Activated CD8-positive, alpha-beta T cell treated with anti-CD3 and anti-CD28 coated beads, Interleukin-2, amount 10 ng/mL, durations not matched to agents 7 days and 5 days (primary cell): ENCODE results near the gene LIMS1. TPM values are rescaled to one million over a fixed set of nuclear protein-coding genes. Genes with fewer than 3 reads are reported as not detected.
"Not testable (repeated sequence)": the region's sequence is repeated elsewhere in the genome, so short reads cannot be mapped to it uniquely, and the experiment has no call there.

Experiments
- ATAC-seq: fragments of 150-1000 bp; cut with Tn5 transposase; one replicate; pipeline ENCODE4 v1.10.0; 2021; ENCODE audit warnings: moderate library complexity
- CTCF ChIA-PET: fragments of 350-600 bp; sonication (Branson Sonifier 250); formaldehyde crosslinking; loops from one replicate; lab custom pipeline; 2021; ENCODE audit warnings: antibody characterized with exemption; lab: Charles Lee
- POLR2A ChIA-PET: fragments of 350-600 bp; sonication (Branson Sonifier 250); formaldehyde crosslinking; loops from one replicate; lab custom pipeline; 2021; ENCODE audit warnings: antibody characterized with exemption; lab: Charles Lee
- DNase-seq: peaks from one replicate; pipeline ENCODE4 v3.0.0-alpha.2; 2020
- H3K27ac Mint-ChIP-seq: one replicate; pipeline ENCODE4 v1.8.0; 2021; ENCODE audit warnings: mild to moderate bottlenecking, mixed read lengths
- H3K27me3 Mint-ChIP-seq: one replicate; pipeline ENCODE4 v1.8.0; 2021; ENCODE audit warnings: low read depth, mixed read lengths
- H3K36me3 Mint-ChIP-seq: one replicate; pipeline ENCODE4 v1.8.0; 2021; ENCODE audit warnings: low read depth, mixed read lengths
- H3K4me1 Mint-ChIP-seq: one replicate; pipeline ENCODE4 v1.8.0; 2021; ENCODE audit warnings: low read depth, mixed read lengths
- H3K4me3 Mint-ChIP-seq: one replicate; pipeline ENCODE4 v1.8.0; 2021; ENCODE audit warnings: mild to moderate bottlenecking, mixed read lengths
- H3K9me3 Mint-ChIP-seq: one replicate; pipeline ENCODE4 v1.8.0; 2022; ENCODE audit warnings: mixed read lengths; ENCODE audit not compliant: insufficient read depth
- total RNA-seq, 2 experiments: library from RNA; stranded (reverse); gene quantifications; one replicate each; pipeline ENCODE4 v1.2.3, GENCODE V29; 2021

The LIMS1 gene
- total RNA-seq, 2 experiments from 2014 or later = 36.4 to 41.1 TPM

DNA sequence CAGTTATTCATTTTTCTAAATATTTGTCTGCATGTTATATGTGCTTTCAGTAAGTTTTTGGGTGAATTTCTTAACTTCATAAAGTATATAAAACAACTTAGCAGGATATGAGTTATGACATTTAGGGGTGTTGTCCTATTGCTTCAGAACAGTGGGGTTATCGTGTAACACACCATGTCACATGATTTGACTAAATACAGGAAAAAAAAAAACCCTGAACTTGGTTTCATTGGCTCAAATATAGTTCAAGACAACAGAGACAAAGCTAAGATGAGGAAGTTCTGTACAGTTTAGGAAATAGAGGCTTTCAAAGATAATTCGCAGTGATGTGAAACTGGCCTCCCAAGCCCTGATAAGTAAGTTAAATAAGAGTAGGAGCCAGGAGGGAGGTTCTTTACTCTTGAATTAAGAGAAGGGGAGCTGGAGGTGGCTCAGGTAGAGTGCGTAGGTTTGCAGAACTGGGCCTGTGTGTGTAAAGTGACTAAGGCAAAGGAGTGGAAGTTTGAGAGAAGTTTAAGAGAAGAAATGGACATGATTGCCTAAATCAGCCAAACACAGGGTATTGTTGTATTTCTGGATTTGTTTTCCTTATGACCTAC lies 53.9 kb downstream of the LIMS1 start:
- POLR2A ChIA-PET = interaction anchor here (0.6 kb wide), 1 partner anchor 410 kb away, joined by 4 read pairs; no protein-coding TSS in a partner anchor

GRCh38 chr2:108589372-108589771 lies 55.1 kb downstream of the LIMS1 start:
- no peaks in the 10 kb centered on the region for H3K27me3 Mint-ChIP-seq
- ChIA-PET POLR2A (no interaction called here), CTCF (no interaction called here)
- no peak overlapping the region for H3K27ac Mint-ChIP-seq
- H3K36me3 Mint-ChIP-seq = peaks cover 3% of the 10 kb centered on the region
- H3K4me1 Mint-ChIP-seq = peaks cover 39% of the 10 kb centered on the region
- no peaks in the 10 kb centered on the region for H3K9me3 Mint-ChIP-seq
- DNase-seq (no peak), ATAC-seq (no peak)
- H3K4me3 Mint-ChIP-seq = no peak overlapping the region

More for the DNA sequence above, 53.9 kb downstream of the LIMS1 start:
- Mint-ChIP-seq H3K9me3 (no peaks in the 10 kb centered on the region), H3K36me3 (peaks cover 3% of the 10 kb centered on the region), H3K4me1 (peaks cover 33% of the 10 kb centered on the region), H3K27me3 (no peaks in the 10 kb centered on the region), H3K4me3 (no peak overlapping the region), H3K27ac (peak overlapping the region; percentile 0)
- ATAC-seq (no peak), DNase-seq (no peak)
- CTCF ChIA-PET = interaction anchor here (1.5 to 1.6 kb wide), 2 partner anchors 46 to 48 kb away, joined by 4 to 6 read pairs; no protein-coding TSS in a partner anchor

GRCh38 chr2:108589781-108590180 lies 55.5 kb downstream of the LIMS1 start:
- Mint-ChIP-seq H3K27me3 (no peaks in the 10 kb centered on the region), H3K36me3 (peaks cover 3% of the 10 kb centered on the region), H3K4me3 (no peak overlapping the region), H3K27ac (no peak overlapping the region), H3K4me1 (peaks cover 41% of the 10 kb centered on the region), H3K9me3 (no peaks in the 10 kb centered on the region)
- ATAC-seq (no peak), DNase-seq (no peak)
- ChIA-PET CTCF (no interaction called here), POLR2A (no interaction called here)

DNA sequence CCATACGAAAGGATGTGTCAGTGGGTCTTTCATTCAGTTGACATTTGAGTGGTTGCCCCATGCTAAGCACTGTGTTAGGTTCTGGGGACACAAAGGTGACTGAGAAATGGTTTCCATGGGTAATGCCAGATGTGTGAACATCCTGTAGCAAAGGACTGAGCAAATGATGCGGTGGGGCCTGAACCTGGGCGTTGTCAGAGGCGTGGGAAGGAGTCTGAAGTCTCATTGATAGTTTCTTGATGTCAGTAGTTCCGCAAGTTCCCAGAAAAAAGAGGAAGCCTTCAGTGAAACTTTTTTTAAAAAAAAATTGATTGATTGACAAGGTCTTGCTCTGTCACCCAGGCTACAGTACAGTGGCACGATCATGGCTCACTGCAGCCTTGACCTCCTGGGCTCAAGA lies 56.9 kb downstream of the LIMS1 start:
- no peak for ATAC-seq

DNA sequence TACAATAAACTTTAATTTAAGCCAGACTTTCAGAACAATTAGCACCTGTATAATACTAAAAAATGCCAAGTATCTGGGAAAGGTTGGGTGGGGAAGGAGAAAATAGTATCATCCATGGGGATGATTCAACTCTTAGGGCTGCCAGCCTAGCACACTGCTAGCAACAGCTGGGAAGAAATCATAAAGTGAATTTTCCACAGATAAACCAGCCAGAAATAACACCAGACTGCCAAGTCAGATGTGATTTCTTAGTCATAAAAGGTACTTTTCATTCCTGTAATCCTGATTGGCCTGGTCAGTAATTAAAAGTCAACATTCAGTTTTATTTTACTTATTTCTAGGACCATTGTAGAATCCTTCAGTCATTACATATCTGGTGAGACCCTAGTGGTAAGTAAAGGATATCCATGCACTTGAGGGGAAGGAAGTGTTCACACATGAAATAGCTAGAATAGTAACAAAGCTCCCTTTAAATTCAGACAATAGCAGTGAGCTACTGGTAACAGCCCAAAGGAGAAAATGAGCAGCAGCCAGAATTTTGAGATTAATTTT lies 59.4 kb downstream of the LIMS1 start:
- ATAC-seq = peak; percentile 6

More for the DNA sequence above, 56.9 kb downstream of the LIMS1 start:
- Mint-ChIP-seq H3K27ac (no peak overlapping the region), H3K4me3 (no peak overlapping the region), H3K4me1 (peaks cover 54% of the 10 kb centered on the region), H3K9me3 (no peaks in the 10 kb centered on the region), H3K36me3 (peaks cover 3% of the 10 kb centered on the region), H3K27me3 (no peaks in the 10 kb centered on the region)
- ChIA-PET POLR2A (no interaction called here), CTCF (no interaction called here)
- no peak for DNase-seq

GRCh38 chr2:108594132-108594981 lies 60.1 kb downstream of the LIMS1 start:
- peaks cover 49% of the 10 kb centered on the region for H3K4me1 Mint-ChIP-seq
- CTCF ChIA-PET = interaction anchor here (0.9 to 4.3 kb wide), 19 partner anchors 8 to 206 kb away, joined by 3 to 45 read pairs (median 4); no protein-coding TSS in a partner anchor
- peaks cover 3% of the 10 kb centered on the region for H3K36me3 Mint-ChIP-seq
- DNase-seq (no peak), ATAC-seq (peak; percentile 52)
- peak overlapping the region; percentile 27 for H3K4me3 Mint-ChIP-seq
- H3K27ac Mint-ChIP-seq = peak overlapping the region; percentile 54
- H3K27me3 Mint-ChIP-seq = no peaks in the 10 kb centered on the region
- POLR2A ChIA-PET = interaction anchor here (1.4 to 1.5 kb wide), 2 partner anchors 11 to 26 kb away, joined by 3 to 6 read pairs; no protein-coding TSS in a partner anchor
- H3K9me3 Mint-ChIP-seq = no peaks in the 10 kb centered on the region

More for the DNA sequence above, 59.4 kb downstream of the LIMS1 start:
- CTCF ChIA-PET = interaction anchor here (0.9 to 4.3 kb wide), 17 partner anchors 9 to 205 kb away, joined by 3 to 45 read pairs (median 4); no protein-coding TSS in a partner anchor
- POLR2A ChIA-PET = interaction anchor here (1.4 to 1.5 kb wide), 2 partner anchors 12 to 27 kb away, joined by 3 to 6 read pairs; no protein-coding TSS in a partner anchor
- Mint-ChIP-seq H3K27ac (no peak overlapping the region), H3K4me3 (no peak overlapping the region), H3K36me3 (peaks cover 3% of the 10 kb centered on the region), H3K27me3 (no peaks in the 10 kb centered on the region), H3K4me1 (peaks cover 50% of the 10 kb centered on the region), H3K9me3 (no peaks in the 10 kb centered on the region)
- no peak for DNase-seq

DNA sequence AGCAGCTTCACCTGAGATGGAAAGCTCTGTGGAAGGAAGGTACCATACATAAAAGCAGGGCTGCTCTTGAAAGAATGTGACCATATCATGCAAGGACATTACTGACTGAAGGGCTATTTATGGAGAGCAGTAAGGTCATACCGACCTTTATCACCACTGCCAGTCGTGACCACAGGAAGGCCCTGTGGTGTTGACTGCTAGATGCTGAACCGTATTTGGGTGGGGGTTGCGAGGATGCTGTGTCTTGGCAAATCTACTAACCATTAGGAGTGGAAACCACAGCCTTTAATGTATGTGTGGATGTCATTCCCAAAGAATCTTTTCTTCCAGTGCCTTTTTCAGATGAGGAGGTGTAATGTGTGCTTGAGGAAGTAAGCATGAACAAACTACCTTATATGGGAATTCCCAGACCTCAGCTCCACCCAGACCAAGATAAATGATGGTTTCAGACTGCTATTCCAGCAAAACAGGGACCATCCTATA lies 60.8 kb downstream of the LIMS1 start:
- no peak overlapping the region for H3K4me3 Mint-ChIP-seq
- H3K9me3 Mint-ChIP-seq = no peaks in the 10 kb centered on the region
- H3K27me3 Mint-ChIP-seq = no peaks in the 10 kb centered on the region
- peaks cover 47% of the 10 kb centered on the region for H3K4me1 Mint-ChIP-seq
- H3K27ac Mint-ChIP-seq = peak overlapping the region; percentile 54
- CTCF ChIA-PET = interaction anchor here (1.0 to 4.3 kb wide), 11 partner anchors 9 to 42 kb away, joined by 3 to 45 read pairs (median 6); no protein-coding TSS in a partner anchor
- DNase-seq = peak; percentile 35
- peak; percentile 62 for ATAC-seq
- POLR2A ChIA-PET = interaction anchor here (1.5 kb wide), 1 partner anchor 26 kb away, joined by 6 read pairs; no protein-coding TSS in a partner anchor
- peaks cover 3% of the 10 kb centered on the region for H3K36me3 Mint-ChIP-seq

DNA sequence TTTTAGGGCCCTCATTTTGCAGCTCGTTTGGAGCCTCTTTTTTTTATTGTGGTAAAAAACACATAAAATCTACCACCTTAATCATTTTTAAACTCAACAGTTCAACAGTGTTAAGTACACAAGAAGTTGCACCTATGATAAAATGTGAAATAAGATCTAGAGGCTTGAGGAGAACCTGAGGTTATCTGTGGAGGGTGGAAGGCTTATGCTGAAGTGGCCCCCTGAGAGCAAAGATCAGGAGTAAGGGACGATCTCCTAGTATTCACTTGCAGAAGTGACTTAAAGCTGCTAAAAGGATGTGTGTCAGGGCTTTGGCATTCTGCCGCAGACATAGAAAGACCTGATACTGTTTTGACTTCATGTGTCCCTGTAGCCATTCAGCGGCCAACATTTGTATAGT lies 61.5 kb downstream of the LIMS1 start:
- DNase-seq, H3K36me3 Mint-ChIP-seq, H3K4me3 Mint-ChIP-seq, POLR2A ChIA-PET, H3K27ac Mint-ChIP-seq, H3K9me3 Mint-ChIP-seq, H3K27me3 Mint-ChIP-seq, ATAC-seq: not testable (repeated sequence)
- CTCF ChIA-PET = interaction anchor here (1.5 to 4.3 kb wide), 4 partner anchors 11 to 41 kb away, joined by 3 to 45 read pairs (median 14); no protein-coding TSS in a partner anchor
- H3K4me1 Mint-ChIP-seq = peaks cover 40% of the 10 kb centered on the region

DNA sequence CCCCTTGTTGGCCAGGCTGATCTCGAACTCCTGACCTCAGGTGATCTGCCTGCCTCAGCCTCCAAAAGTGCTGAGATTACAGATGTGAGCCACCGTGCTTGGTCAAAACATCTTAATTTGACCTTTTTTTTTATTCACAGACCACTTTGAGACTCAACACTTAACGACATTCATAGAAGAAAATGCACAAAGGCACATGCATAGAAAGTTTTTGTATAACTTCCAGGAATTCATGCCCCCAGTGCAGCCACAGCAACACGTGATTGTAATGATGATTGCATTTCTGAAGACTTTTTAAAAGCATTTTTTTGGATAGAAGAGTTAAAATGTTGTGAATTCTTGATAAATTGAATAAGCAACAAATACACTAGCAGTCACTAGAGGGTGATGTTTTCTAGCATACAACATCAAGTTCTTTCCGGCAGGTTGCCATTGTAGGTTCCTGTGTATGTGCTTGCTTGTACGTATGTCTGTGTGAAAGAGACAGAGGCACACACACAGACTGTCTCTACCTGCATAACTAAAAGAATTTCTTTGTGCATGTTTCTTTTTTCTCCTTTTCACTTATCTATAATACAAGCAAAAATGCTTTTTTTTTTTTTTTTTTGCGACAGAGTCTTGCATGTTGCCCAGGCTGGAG lies 63.0 kb downstream of the LIMS1 start:
- H3K27ac Mint-ChIP-seq, POLR2A ChIA-PET, H3K36me3 Mint-ChIP-seq, H3K27me3 Mint-ChIP-seq, H3K9me3 Mint-ChIP-seq, H3K4me3 Mint-ChIP-seq: not testable (repeated sequence)
- peak; percentile 72 for ATAC-seq
- H3K4me1 Mint-ChIP-seq = peaks cover 35% of the 10 kb centered on the region
- CTCF ChIA-PET = interaction anchor here (1.4 kb wide), 1 partner anchor 24 kb away, joined by 8 read pairs; no protein-coding TSS in a partner anchor
- peak; percentile 43 for DNase-seq

DNA sequence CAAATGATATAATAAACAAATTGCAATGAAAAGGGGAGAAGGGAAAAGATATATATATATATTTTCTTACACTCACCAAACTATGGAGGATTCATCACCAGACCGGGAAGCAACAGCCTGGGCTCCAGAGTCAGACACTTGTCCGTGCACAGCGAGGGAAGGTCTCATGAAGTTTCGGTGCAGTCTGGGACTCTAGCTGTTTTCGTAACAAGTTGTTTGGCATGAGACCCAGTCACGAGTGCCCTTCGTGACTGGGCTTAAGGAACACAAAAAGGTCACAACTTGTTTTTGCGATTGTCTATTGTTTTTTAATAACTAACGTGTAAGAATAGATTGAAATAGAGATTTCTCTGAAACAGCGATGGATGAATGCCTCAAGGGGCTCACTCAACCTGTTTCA lies 66.9 kb downstream of the LIMS1 start:
- POLR2A ChIA-PET, H3K9me3 Mint-ChIP-seq, ATAC-seq, DNase-seq, H3K27me3 Mint-ChIP-seq, H3K27ac Mint-ChIP-seq, H3K36me3 Mint-ChIP-seq, H3K4me3 Mint-ChIP-seq: not testable (repeated sequence)
- CTCF ChIA-PET = interaction anchor here (0.6 kb wide), 1 partner anchor 36 kb away, joined by 3 read pairs; no protein-coding TSS in a partner anchor
- peaks cover 28% of the 10 kb centered on the region for H3K4me1 Mint-ChIP-seq

DNA sequence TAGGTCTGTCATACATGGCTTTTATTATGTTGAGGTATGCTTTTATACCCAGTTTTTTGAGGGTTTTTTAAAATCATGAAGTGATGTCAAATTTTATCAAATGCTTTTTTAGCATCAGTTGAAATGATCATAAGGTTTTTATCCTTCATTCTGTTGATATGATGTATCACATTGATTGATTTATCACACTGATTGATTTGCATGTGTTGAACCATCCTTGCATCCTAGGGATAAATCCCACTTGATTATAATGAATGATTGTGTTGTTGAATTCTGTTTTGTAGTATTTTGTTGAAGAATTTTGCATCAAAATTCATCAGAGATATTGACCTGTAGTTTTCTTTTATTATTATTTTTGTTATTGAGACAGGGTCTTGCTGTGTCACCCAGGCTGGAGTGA lies 68.2 kb downstream of the LIMS1 start:
- POLR2A ChIA-PET = no interaction called here
- H3K9me3 Mint-ChIP-seq = no peaks in the 10 kb centered on the region
- no peak for ATAC-seq
- no peak overlapping the region for H3K27ac Mint-ChIP-seq
- no peak for DNase-seq
- CTCF ChIA-PET = interaction anchor here (5.9 kb wide), 1 partner anchor 33 kb away, joined by 111 read pairs; no protein-coding TSS in a partner anchor
- H3K36me3 Mint-ChIP-seq = peaks cover 8% of the 10 kb centered on the region
- no peaks in the 10 kb centered on the region for H3K27me3 Mint-ChIP-seq
- H3K4me1 Mint-ChIP-seq = peaks cover 26% of the 10 kb centered on the region
- no peak overlapping the region for H3K4me3 Mint-ChIP-seq
